Forelimb muscle (tissue), 1 donor: ENCODE results near the gene NECTIN1. TPM values are rescaled to one million over a fixed set of nuclear protein-coding genes. Genes with fewer than 3 reads are reported as not detected.
A peak's percentile ranks its signal among the peaks of the same experiment; 100 is the strongest.

ENCODE experiments used
- DNase-seq: peaks from one replicate; pipeline ENCODE4 v3.0.0-alpha.2; 2013; ENCODE audit warnings: low read depth
- polyA plus RNA-seq: library from polyadenylated mRNA; unstranded; fragments of 120-200 nt; gene quantifications from one replicate; pipeline ENCODE4 v1.2.1, GENCODE V29; 2013; ENCODE audit not compliant: insufficient read length

Gene NECTIN1
- polyA plus RNA-seq, 1 donor: 20.0 TPM

DNA sequence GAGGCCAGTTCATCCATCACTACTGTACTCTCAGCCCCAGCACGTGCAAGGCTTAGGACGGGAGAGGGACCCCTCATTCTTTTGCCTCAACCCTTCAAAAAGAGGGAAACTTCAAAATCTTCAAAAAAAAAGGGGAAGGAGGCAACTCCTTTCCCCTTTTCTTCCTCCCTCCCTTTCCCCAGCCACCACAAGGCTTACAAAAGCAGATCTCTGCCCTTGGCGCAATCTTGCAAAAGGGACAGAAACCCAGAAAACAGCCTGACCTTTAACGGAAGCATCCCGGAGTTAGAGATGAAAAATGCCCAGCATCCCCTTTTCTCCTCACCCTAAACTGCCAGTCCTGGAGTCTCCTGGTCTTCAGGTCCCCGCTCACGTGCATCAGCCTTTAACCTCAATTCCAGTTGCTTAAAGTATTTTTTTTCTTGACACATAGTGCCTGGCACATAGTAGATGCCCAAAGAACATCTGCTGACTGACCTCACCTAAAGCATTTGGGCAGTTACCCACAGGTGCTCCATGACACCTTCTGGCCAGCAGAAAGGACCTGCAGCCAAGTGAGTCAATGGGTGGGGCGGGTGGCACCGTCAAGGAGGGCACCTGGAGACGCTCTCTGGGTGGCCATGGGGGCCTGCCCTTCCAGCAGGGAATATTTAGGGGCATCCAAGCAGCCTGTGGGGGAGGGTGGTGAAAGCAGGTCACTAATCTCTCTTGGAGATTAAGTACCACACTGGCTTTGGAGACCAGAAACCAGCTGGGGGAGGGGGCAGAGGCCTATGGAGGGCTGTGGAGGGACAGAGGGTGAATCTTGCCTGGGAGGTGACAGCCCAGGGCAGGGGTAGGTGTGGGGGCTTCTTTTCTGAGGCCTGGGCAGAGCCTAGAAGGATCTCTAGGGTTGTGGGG lies 16.3 kb downstream of the NECTIN1 start:
- no peak for DNase-seq

DNA sequence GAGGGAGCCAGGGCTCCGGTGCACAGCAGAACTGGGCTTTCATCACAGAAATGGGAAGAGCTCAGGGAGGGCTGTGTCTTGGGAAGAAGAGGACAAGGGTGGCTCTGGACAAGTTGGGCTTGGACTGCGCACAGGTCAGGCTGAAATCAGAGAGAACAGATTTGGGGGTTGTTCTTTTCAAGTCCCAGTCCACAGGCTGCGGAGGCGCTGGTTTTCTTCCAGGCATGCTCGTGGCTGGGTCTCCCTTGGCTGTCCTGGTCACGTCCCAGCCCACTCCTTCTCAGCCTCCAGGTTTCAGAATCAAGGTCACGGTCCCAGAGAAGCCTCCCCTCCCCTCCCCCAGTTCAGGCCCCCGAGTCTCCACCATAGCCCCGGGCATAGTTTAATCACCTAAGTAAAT lies 17.0 kb downstream of the NECTIN1 start:
- no peak for DNase-seq

DNA sequence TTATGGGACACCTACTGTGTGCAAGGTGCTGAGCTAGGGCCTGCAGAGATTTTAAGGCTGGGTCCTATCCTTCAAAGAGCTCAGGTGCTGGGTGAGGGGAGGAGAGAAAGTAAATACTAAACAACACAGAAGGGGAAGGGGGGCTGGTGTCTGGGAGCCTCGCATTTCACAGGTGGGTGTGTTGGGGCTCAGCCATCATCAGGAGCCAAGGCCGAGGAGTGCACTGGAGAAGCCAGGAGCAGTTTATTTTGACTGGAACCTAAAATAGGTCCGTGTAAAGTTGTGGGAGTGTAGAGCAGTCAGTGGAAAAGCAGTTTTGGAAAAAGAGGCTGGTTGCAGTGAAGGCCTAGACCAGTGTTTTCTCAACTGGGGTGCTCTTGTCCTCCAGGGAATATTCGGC lies 17.5 kb downstream of the NECTIN1 start:
- DNase-seq: no peak

DNA sequence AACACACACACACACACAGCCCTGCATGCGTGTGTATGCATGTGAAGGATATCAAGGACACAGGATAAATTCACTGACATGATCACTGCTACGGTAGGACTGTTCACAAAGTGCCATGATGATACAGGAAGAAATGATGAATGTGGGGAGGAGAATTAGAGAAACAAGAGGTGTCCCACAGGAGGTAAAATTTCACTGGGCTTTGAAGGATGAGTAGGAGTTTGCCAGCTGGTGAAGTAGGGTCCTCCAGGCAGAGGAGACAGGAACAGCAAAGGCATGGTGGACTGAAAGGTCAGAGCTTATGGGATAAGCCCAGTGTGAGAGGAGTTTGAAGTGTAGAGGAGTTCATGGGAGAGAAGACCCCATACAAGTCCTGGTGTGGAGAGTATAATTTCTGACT lies 18.6 kb downstream of the NECTIN1 start:
- DNase-seq: no peak

DNA sequence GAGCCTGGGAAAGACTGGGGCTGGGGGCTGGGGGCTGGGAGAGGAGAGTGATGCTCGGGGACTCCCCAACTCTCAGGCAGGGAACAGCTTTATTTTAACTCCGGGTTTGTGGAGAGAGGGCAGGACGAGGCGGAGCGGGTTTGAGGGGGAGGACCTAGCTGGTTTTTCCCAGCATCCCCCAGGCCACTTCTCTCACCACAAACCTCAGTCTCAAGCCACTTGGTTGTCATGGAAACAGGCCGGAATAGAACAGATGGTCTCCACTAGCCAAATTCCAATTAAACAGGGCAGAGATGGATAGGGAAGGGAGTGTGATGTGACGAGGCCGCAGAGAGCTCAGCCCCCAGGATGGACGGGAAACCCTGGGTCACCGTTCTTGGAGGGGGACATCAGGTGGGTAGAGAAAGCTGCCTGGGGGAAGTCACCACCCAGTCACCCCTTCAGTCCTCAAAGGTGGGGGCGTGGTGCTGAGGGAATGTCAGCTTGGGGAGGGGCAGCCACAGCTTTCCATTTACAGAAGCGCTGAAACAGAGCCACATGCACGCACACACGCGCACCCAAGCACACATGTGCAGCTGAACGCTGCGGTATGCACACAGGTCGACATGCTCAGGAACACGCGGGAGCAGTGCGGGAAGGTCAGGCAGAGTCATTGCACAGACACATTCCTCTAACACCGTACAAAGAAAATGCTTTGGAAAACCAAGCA lies 19.2 kb downstream of the NECTIN1 start:
- DNase-seq: peak; percentile 53

DNA sequence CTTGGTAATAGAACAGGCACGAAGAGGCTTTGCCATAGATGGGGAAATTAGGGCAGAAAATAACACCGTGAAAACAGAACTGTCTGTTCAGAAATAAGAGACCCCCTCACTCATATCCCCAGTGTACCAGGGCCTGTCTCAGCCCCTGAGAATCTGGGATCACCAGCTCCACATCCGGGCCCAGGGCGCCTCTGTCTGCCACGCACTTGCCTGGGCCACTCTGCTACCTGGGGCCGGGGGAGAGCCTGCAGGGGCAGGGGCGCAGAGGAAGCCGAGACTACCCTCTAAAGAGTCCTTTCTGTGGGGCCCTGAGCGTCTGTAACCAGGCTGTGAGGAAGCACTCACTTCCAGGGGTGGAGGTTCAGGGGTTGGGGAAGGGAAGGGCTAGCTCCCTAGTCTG lies 19.8 kb downstream of the NECTIN1 start:
- DNase-seq: no peak

DNA sequence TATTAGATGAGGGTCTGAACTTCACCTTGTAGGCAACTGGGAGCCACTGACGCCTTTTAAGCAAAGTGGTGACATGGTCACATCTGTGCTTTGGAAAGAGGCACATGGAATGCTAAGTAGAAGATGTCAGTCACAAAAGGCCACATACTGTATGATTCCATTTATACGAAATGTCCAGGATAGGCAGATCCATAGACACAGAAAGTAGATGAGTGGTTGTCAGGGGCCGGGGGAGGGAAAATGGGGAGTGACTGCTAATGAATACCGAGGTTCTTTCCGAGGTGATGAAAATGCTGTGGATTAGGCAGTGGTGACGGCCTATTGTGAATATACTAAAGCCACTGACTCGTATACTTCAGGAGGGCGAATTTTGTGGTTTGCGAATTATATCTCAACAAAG lies 20.6 kb downstream of the NECTIN1 start:
- DNase-seq: no peak

DNA sequence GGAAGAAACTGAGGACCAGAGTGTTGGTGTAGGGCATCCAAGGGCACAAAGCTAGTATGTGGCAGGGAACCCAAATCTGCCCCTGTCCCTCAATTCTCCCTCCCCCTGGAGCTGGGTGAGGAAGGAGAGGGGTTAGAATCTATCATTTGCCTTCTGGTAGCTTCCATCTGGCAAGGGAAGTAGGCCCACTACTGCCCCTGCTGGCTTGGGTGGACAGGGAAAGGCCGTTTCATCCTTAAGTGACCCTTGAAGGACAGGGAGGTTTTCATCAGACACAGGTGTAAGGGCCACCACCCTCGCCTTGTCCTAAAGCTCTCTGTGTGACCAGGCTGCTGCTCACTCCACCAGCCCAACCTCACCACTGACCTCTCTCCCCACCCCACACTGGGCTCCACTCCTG lies 22.1 kb downstream of the NECTIN1 start:
- DNase-seq: no peak

DNA sequence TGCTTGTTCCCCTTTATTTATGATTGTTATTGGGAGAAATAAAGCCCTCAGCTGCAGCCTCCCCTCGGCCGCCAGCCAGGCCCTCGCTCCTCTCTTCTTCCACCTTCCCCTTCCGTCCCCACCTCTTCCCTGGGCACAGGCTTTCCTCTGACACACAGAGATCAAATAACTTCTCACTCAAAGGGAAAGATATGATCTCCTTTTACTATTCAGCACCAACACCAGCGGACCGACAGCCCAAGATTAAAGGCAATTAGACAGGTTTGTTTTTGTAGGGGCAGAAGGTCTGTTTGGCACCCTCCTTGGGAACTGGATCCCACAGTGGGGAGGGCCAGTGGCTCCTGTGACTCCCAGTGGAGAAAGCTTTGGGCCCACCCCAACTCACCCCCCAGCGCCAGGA lies 23.0 kb downstream of the NECTIN1 start:
- no peak for DNase-seq

DNA sequence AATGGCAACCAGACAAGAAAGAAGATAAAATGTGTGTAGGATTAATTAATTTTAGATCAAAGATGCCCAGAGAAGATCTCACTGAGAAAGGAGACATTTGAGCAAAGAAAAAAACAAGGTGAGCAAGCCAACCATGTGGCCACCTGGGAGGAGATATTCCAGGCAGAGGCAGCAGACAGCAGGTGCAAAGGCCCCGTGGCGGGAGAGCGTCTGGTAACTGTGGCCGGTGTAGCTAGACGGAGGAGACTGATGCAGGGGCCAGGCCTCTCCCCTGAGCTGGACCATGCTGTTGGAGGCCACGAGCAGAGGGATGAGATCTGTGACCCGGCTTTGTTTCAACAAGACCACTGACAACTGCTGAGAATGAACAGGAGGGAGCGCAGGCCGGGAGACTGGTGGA lies 23.6 kb downstream of the NECTIN1 start:
- no peak for DNase-seq

DNA sequence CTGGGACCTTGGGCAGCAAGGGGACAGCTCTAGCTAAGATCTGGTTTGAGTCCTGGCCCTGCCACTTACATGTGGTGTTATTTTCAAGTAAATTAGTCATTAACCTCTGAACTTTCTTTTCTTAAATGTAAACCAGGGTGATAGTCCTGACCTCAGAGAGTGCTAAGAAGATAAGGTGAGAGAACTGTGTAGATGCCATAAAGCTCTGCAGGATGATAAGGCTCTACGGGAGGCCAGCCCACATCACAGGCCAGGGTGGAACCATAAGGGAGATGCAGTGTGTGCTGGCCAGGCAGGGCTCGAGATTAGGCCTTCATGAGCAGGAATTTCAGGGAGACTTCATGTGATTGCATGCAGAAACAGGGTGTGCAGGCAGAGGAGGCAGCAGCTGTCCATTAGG lies 24.2 kb downstream of the NECTIN1 start:
- DNase-seq: no peak

DNA sequence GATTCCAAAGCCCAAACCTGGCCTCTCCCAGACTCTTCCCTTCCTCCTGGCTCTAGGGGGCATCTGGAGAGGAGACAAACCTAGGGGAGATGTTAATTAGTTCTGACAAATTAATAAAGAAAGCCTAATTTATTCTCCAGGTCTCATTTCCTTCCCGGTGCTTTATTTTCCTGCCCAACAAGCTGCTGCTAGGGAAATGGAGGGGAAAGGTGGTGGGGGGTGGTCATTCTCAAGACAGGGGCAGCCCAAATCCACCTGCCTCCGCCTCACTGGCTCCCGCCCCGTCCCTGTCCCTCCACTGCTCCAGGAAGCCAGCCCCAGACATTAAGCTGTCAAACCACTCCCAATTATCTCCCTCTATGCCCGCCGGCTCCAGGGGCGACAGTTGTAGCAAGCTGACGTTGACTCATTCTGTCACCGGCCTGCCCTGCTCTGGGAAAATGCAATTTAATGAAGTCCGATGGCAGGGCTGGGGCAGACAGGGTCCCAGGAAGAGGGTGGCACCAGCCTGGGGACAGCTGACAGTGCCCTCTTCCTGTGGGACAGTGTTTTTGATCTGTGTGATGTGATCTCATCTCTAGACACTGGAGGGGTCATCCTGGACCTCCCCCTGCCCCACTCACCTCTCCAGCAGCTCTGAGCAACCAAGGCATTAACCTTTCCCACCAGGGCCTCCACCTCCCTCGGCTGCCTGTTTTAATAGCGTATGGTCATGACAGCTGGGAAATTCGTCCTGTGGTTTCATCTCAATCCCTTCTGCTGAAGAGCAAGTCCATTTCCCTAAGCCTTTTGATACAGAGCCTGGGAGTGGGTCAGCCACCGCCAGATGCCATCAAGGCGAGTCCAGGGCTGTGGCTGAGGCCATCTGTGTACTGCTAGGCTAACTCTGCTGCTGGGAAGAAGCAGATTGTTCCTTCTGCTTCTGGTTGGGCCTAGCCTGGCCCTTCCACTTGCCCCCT lies 27.1 kb downstream of the NECTIN1 start:
- DNase-seq: no peak

DNA sequence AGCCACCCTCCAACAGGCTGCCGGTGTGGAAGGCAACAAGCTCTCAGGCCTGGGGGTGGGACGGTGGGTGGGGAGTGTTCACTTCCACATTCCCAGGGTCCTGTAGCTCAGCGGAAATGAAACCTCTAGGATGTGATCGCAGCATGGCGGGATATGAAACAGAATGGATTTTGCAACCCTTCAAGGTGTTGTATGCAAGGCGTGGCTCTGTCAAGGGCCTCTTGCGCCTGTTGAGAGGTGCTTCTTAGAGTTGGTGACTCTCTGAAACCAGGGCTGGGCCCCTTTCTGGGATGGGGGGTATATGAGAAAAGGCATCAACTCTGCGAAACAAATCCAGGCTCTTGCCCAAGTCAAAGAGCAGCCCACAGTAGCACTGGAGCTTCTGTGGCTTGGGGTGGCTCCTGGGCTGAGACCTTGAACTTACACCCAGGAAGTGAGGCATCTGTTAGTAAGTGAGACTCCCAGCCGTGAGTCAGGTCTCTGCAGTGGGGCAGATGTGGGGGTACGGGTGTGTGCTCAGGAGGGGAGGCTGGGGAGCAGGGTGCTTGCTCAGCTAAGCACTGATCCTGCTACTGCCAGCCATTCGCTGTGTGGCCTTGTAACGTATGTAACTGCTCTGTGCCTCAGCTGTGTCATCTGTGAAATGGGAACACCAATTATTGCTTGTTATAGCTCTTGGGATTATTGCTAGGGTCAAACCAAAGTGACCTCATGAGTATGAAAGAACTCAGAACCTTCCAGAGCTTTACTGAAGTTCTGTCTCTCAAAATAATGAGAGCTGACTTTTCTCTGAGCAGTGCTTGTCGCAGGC lies 28.3 kb downstream of the NECTIN1 start:
- no peak for DNase-seq

DNA sequence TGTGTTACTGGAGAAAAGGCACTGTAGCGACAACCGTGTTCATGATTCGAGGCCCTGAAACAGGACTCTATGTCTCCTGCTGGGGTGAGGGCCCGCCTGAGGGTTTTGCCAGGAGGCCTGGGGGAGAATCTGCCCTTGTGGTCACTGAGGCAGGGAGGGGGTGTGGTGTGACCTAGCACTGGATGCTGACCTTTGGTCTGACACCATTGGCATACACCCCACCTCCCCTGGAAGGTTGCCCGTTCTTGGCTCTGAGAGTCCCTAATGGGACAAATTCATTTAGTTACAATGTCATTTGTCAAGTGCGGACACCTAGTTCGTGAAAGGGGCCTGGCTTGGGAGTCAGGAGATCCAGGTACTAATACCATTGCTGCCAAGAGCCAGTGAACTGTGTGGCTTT lies 29.0 kb downstream of the NECTIN1 start:
- no peak for DNase-seq

DNA sequence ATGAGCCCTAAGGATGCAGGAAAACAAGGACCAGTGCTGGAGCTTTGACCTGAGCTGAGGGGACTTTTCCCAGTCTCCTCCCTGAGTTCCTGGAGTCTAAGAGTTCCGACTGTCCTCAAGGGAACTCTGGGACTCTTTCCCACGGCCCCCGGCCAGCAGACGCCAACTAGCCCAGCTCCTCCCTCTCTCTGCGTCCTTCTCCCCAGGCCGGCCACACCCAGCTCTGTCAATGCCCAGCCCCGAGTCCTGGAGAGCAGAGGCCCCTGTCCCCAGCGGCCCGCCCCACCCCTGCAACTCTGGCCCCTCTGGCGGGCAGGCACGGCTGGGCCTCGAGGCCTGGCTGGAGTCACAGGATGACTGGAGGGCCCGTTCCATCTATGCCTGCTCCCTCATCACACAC lies 29.8 kb downstream of the NECTIN1 start:
- DNase-seq: no peak

DNA sequence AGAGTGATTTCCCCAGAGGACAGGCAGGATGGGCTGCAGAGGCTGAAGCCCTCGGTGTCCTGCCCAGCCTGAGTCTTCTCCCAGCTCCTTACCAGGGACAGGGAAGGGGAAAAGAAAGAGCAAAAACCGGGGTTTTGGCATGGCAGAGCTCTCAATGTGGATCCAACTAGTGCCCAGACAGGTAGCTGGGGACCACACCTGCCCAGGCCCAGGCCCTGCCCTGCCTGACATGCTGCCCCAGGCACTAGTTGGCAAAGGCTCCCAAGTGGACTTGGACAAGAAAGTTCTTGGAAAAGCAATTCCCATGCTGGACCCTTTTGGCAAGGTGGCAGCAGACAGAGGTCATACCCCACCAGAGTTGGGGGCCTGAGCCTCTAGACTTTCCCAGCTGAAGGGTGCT lies 31.1 kb downstream of the NECTIN1 start:
- DNase-seq: no peak

DNA sequence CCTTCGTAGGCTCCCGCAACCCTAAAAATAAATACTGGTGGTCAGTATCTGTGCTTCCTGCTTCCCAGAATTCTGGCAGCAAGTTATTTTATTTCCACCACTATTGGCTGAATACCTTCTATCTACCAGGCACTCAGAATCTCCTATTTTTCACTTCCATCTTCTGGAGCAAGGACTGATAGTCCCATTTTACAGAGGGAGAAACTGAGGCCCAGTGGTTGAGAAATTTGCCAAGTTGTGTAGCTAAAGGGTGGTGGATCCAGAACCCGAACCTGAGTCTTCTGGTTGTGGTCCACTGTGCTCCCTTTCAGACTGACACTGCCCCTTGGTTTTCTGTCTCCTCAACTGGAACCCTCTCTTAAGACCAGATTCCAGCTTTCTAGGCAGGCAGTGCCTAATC lies 31.6 kb downstream of the NECTIN1 start:
- no peak for DNase-seq

DNA sequence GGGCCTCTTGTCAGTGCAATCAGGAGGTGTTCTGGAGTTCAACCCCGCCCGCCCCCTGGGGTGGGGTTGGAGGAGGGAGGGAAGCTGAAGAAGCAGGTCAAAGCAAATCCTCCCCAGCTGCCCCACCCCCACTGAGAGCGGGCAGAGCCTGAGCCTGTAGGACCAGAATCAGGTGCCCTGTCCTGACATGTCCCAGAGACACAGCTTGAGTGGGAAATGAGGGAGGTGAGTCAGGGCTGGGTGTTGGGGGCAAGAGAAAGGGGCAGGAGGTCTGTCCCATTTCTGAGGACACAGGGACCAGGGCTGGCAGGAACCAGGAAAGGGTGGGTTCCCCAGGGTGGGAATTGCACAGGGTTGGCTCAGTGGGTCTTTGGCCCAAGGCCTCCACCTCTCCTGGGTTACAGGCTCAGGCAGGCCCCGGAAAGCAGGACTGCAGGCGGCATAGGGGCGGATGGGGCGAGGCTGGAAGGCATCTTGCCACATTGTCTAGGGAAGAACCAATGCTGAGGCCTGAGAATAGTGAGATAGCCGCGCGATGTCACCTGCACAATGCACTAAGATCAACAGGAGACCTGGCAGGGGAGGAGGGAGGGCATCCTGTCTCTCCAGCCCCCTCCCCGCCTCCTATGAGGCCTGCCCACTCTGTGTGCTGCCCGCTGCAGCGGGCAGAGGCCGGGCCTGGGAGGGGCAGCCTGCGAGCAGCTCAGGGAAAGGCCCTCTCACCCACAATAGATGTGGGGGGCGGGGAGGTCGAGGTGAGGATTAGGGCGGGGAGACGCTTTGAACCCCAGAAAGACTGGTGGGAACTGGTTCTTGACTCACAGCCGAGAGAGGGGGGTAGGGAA lies 32.4 kb downstream of the NECTIN1 start:
- DNase-seq: no peak

DNA sequence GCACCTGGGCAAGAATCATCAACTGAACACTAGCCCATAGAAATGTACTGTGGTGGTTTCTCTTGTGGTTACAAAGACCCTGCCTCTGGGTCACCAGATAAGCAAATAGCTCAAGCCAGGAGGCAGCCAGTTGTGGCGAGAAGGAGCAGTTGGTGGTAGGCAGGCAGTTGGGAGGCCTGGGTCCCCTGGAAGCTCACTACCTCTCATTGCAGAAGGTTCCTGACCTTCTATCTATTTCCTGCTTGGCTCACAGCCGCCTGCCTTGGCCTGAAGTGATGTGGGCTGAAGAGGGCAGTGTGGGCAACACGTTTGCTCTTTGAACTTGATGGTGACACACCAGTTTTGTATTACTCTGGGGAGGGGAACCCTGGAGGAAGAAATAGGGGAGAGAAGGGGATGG lies 34.7 kb downstream of the NECTIN1 start:
- no peak for DNase-seq

DNA sequence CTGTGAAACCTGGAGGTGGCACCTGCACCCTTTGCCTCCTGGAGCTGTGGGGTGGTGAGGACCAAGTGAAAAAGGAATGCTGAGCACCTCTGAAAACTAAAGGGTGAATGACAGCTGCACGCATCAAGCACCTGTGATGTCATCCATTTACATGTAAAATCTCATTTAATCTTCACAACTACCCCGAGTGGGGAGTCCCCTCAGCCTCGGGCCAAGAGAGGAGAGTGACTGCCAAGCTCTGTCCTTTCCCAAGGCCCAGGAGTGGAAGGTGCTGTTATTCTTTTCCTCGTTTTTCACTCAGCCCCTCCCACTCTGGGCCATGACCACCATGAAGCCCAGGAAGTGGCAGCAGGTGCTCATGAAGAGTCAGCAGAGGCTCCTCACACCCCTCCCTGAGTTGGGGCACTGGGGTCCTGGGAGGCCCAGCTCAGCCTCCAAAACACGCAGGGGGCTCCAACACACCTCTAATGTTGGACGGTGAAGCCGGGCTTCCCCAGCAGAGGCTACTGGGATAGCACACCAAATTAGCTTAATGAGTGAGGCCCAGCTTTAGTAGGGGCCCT lies 35.7 kb downstream of the NECTIN1 start:
- no peak for DNase-seq
